ENCODE data around the gene CFAP300. TPM values are rescaled to one million over a fixed set of nuclear protein-coding genes. Genes with fewer than 3 reads are reported as not detected.

Gene CFAP300
- total RNA-seq, 4 donors from 2014 or later: 0.51 to 3.9 (median 2.4) TPM

- no peak for TF ChIP-seq EP300 (IDR thresholded peaks at IDR 0.05)
- TF ChIP-seq CTCF (IDR thresholded peaks at IDR 0.05): no peak
- no peak for TF ChIP-seq POLR2A (IDR thresholded peaks at IDR 0.05)
- no peak for TF ChIP-seq POLR2AphosphoS5 (IDR thresholded peaks at IDR 0.05)
- no peak overlapping the region for H3K27ac ChIP-seq
- H3K4me1 ChIP-seq: no peaks in the 10 kb centered on the region
- WGBS: 82% methylated on average over 1 of the region's 1 CpG
- H3K4me3 ChIP-seq: no peak overlapping the region
- DNase-seq (ENCODE audit: low spot score in 2 of 2): no peak
- no peaks in the 10 kb centered on the region for H3K27me3 ChIP-seq
- no peaks in the 10 kb centered on the region for H3K36me3 ChIP-seq
- H3K9me3 ChIP-seq: peaks cover 11% of the 10 kb centered on the region
Measured at GRCh38 chr11:102071497-102072472, 24.5 kb downstream of the CFAP300 start.

- TF ChIP-seq EP300 (IDR thresholded peaks at IDR 0.05): no peak
- TF ChIP-seq POLR2A (IDR thresholded peaks at IDR 0.05): no peak
- no peak for TF ChIP-seq POLR2AphosphoS5 (IDR thresholded peaks at IDR 0.05)
- TF ChIP-seq CTCF (IDR thresholded peaks at IDR 0.05): no peak
- Histone ChIP-seq H3K27me3 (no peaks in the 10 kb centered on the region), H3K4me3 (no peak overlapping the region), H3K27ac (no peak overlapping the region), H3K36me3 (no peaks in the 10 kb centered on the region), H3K9me3 (peaks cover 11% of the 10 kb centered on the region), H3K4me1 (no peaks in the 10 kb centered on the region)
- 100% methylated on average over 2 of the region's 2 CpGs for WGBS
- DNase-seq (ENCODE audit: low spot score in 2 of 2): no peak
Measured at GRCh38 chr11:102073253-102073652, 26.0 kb downstream of the CFAP300 start.

GRCh38 chr11:102079625-102080024 is 32.4 kb downstream of the CFAP300 start:
- no peak for DNase-seq (ENCODE audit: low spot score in 2 of 2)
- H3K27ac ChIP-seq: no peak overlapping the region
- no peak overlapping the region for H3K4me3 ChIP-seq
- H3K4me1 ChIP-seq: no peaks in the 10 kb centered on the region
- no peaks in the 10 kb centered on the region for H3K9me3 ChIP-seq
- no peak for TF ChIP-seq POLR2A (IDR thresholded peaks at IDR 0.05)
- TF ChIP-seq EP300 (IDR thresholded peaks at IDR 0.05): no peak
- TF ChIP-seq POLR2AphosphoS5 (IDR thresholded peaks at IDR 0.05): no peak
- H3K36me3 ChIP-seq: no peaks in the 10 kb centered on the region
- H3K27me3 ChIP-seq: no peaks in the 10 kb centered on the region

- Histone ChIP-seq H3K27ac (no peak overlapping the region), H3K27me3 (no peaks in the 10 kb centered on the region), H3K36me3 (no peaks in the 10 kb centered on the region), H3K4me3 (no peak overlapping the region), H3K9me3 (no peaks in the 10 kb centered on the region), H3K4me1 (no peaks in the 10 kb centered on the region)
- TF ChIP-seq EP300 (IDR thresholded peaks at IDR 0.05) (no peak), POLR2A (IDR thresholded peaks at IDR 0.05) (no peak), POLR2AphosphoS5 (IDR thresholded peaks at IDR 0.05) (no peak)
- 64% methylated on average over 7 of the region's 7 CpGs for WGBS
- no peak for DNase-seq (ENCODE audit: low spot score in 2 of 2)
Measured at GRCh38 chr11:102081313-102081712, 34.1 kb downstream of the CFAP300 start.

GRCh38 chr11:102085864-102086551 is 38.8 kb downstream of the CFAP300 start:
- Histone ChIP-seq H3K4me3 (no peak overlapping the region), H3K36me3 (no peaks in the 10 kb centered on the region), H3K27ac (no peak overlapping the region), H3K27me3 (no peaks in the 10 kb centered on the region), H3K9me3 (no peaks in the 10 kb centered on the region), H3K4me1 (no peaks in the 10 kb centered on the region)
- WGBS: 84% methylated on average over 7 of the region's 7 CpGs
- no peak for TF ChIP-seq POLR2AphosphoS5 (IDR thresholded peaks at IDR 0.05)
- TF ChIP-seq POLR2A (IDR thresholded peaks at IDR 0.05): no peak
- TF ChIP-seq EP300 (IDR thresholded peaks at IDR 0.05): no peak
- no peak for TF ChIP-seq CTCF (IDR thresholded peaks at IDR 0.05)
- DNase-seq (ENCODE audit: low spot score in 2 of 2): no peak

GRCh38 chr11:102097186-102097585 is 49.9 kb downstream of the CFAP300 start:
- 92% methylated on average over 1 of the region's 1 CpG for WGBS
- Histone ChIP-seq H3K4me1 (no peaks in the 10 kb centered on the region), H3K4me3 (no peak overlapping the region), H3K27ac (no peak overlapping the region), H3K9me3 (no peaks in the 10 kb centered on the region), H3K36me3 (no peaks in the 10 kb centered on the region), H3K27me3 (no peaks in the 10 kb centered on the region)
- no peak for TF ChIP-seq POLR2AphosphoS5 (IDR thresholded peaks at IDR 0.05)
- TF ChIP-seq POLR2A (IDR thresholded peaks at IDR 0.05): no peak
- TF ChIP-seq EP300 (IDR thresholded peaks at IDR 0.05): no peak
- no peak for TF ChIP-seq CTCF (IDR thresholded peaks at IDR 0.05)
- no peak for DNase-seq (ENCODE audit: low spot score in 2 of 2)
